Measurements from ENCODE around the gene MGMT. TPM values are rescaled to one million over a fixed set of nuclear protein-coding genes. Genes with fewer than 3 reads are reported as not detected.

The MGMT gene
- total RNA-seq, 1 experiment from 2014 or later, result 11.5 TPM

GRCh38 chr10:129550658-129551057 is 83.6 kb downstream of the MGMT start:
- Histone ChIP-seq H3K79me2 (ENCODE audit: insufficient read depth, low read length) (no peaks in the 10 kb centered on the region), H3K9me2 (ENCODE audit: insufficient read depth) (no peaks in the 10 kb centered on the region), H4K20me1 (ENCODE audit: insufficient read depth) (no peaks in the 10 kb centered on the region), H3K4me1 (ENCODE audit: control insufficient read depth in 1 of 2, insufficient read depth in 2 of 2, low read length in 2 of 2) (no peaks in the 10 kb centered on the region), H3K27me3 (ENCODE audit: insufficient read depth, low read length) (no peaks in the 10 kb centered on the region), H3K4me3 (replicated peaks in 1 of 2; ENCODE audit: low read depth in 1 of 2, low read length in 2 of 2) (no peak overlapping the region), H3K27ac (ENCODE audit: low read depth, low read length) (no peak overlapping the region), H3K9me3 (ENCODE audit: control insufficient read depth in 1 of 2, insufficient read depth in 1 of 2, low read depth in 1 of 2, low read length in 2 of 2) (peaks cover 8 to 20% of the 10 kb centered on the region in 2 experiments; a peak in 2 of 4 replicates), H3K4me2 (ENCODE audit: low read length) (no peak overlapping the region), H3K9ac (ENCODE audit: low read length) (no peak overlapping the region), H3K36me3 (ENCODE audit: control insufficient read depth in 1 of 2, insufficient read depth in 2 of 2, low read length in 2 of 2) (no peaks in the 10 kb centered on the region), H2AFZ (ENCODE audit: low read depth, low read length, poor library complexity, severe bottlenecking) (no peak overlapping the region)
- no peak for TF ChIP-seq REST (IDR thresholded peaks at IDR 0.05; ENCODE audit: low read depth)
- TF ChIP-seq ATF3 (IDR thresholded peaks at IDR 0.05), result no peak
- TF ChIP-seq ZFX (IDR thresholded peaks at IDR 0.05), result no peak
- TF ChIP-seq RAD21 (IDR thresholded peaks at IDR 0.05; ENCODE audit: low read depth), result no peak
- no peak for TF ChIP-seq SRF (IDR thresholded peaks at IDR 0.05; ENCODE audit: low read depth)
- TF ChIP-seq CBX3 (IDR thresholded peaks at IDR 0.05; ENCODE audit: low read depth), result no peak
- TF ChIP-seq YY1 (IDR thresholded peaks at IDR 0.05; ENCODE audit: extremely low read depth, insufficient replicate concordance, low read depth, low read length), result no peak
- ChIA-PET RAD21 (ENCODE audit: low non-redundant PET in 1 of 2, low total read pairs in 2 of 2, uncharacterized antibody in 2 of 2, unreplicated experiment in 2 of 2) (no interaction called here), POLR2A (no interaction called here), CTCF (no interaction called here)
- no TSS peak for BruUV-seq (replicated peaks)
- no peak for DNase-seq (ENCODE audit: low read depth, low spot score)
- no peak for ATAC-seq
- intact Hi-C loops (cut with micrococcal nuclease), result loop anchor here (2.0 kb wide), 1 partner anchor 60 kb away; no protein-coding TSS in a partner anchor
